ENCODE data around the gene RXYLT1. TPM values are rescaled to one million over a fixed set of nuclear protein-coding genes. Genes with fewer than 3 reads are reported as not detected.
A peak's percentile ranks its signal among the peaks of the same experiment; 100 is the strongest.
"Not testable (repeated sequence)": the region's sequence is repeated elsewhere in the genome, so short reads cannot be mapped to it uniquely, and the experiment has no call there.

The RXYLT1 gene, protein sequence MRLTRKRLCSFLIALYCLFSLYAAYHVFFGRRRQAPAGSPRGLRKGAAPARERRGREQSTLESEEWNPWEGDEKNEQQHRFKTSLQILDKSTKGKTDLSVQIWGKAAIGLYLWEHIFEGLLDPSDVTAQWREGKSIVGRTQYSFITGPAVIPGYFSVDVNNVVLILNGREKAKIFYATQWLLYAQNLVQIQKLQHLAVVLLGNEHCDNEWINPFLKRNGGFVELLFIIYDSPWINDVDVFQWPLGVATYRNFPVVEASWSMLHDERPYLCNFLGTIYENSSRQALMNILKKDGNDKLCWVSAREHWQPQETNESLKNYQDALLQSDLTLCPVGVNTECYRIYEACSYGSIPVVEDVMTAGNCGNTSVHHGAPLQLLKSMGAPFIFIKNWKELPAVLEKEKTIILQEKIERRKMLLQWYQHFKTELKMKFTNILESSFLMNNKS
- total RNA-seq = 10.8 TPM

DNA sequence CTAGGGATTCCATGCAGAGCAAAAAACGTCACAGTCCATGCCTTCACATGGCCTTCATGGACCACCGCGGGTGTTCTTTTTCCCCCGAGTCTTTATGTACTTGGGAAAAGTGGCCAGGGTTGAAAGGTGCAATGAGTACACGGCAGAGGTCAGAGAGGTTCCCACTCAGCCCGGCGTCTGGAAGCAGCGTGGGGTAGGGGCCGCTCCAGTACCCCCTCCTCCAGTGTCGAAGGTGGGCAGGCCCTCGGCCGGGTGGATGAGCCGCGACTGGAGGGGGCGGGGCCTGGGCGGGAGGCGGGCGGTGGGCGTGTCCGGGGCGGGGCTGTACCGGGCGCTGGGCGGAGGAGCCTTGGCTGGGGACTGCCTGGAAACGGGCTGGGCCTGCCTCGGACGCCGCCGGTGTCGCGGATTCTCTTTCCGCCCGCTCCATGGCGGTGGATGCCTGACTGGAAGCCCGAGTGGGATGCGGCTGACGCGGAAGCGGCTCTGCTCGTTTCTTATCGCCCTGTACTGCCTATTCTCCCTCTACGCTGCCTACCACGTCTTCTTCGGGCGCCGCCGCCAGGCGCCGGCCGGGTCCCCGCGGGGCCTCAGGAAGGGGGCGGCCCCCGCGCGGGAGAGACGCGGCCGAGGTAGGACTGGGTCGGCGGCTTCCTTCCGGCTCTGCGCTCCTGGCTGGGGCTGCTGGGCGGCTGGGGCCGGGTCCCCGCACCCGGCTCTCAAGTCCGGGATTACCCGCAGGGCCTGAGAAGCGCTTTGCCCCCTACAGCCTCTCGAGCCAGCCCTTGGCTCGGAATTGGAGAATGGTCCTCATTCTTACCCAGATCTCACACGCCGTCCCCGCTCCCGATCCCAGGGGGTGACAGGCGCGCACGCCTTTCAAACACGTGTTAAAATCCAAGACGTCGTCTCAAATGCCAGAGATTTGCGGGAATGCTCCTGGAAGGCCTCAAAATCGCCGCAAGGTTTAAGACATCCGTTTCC, at the start of gene RXYLT1:
Gene RXYLT1 (plus strand): TSS at position 412 of the 984 bp plus-strand sequence. CDS start 52 bp downstream, at position 464.
- ATAC-seq = peak; percentile 99

DNA sequence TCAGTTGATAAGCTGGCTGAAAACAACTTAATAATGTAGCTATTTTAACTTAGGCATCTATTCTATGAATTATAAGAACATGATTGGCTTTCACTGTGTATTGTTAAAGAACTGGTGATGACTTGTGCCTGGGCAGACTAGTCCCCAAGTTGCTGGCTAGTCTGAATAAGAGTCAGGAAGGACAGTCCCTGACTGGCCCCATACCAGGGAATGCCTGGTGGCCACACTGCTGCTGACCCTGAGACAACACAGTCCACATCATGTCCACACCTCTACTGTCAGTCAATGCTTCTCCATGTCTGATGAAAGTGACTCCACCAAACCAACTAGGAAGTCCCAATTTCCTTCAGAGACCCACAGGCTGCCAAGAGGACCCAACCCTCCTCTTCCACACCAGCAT, 46.9 kb upstream of the RXYLT1 start:
- not testable (repeated sequence) for ATAC-seq

DNA sequence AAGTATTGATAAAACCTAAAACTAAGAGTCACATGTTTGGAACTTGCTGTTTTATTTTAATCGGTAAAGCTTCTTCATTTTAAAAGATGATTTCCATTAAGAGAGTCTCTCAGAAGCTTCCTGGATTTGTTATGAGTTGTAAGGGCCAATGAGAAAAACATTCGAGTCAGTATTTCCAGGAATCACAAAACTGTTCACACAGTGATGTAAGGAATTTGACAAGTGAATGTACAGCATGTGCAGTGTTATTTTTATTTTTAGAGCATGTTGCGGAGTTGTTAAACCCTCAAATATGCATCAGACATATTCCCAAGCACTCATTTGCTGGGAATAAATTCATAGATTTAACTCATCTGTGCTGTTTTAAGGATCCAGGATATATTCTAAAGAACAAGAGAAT, 46.1 kb upstream of the RXYLT1 start:
- ATAC-seq = not testable (repeated sequence)

DNA sequence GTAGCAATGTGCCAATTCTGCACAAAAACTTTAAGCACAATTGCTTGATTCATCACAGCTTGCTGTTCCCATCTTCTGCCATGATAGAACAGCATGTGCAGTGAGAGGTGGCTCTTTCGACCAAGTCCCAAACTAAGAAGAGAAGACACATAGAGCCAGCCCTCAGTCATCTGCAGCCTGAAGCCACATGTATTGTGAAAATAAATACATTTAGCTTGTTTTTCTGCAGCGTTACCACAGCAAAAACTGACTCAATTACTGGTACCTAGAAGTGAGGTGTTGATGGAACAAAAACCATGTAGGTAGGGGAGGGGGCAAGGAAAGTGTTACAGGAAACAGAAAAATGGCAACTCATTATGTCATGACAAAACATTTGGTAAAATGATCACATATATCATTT, 39.2 kb upstream of the RXYLT1 start:
- not testable (repeated sequence) for ATAC-seq

DNA sequence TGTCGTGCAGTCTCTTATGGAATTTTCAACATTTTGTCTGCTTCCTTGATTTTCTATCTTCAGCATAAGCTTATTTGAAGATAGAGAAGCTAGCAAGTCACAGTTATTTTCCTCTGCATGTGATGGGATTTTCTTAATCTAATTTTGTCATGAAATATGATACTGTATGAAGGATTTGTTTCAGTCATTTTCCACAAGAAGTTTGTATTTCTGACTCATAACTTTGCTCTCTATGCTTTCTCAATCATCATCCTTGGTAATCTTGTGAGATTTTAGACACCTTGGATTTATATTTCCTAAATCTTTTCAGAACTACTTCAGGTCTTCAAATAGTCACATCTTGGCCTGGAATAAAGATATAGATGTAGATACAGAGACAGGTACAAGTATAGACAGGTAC, 38.3 kb upstream of the RXYLT1 start:
- ATAC-seq = not testable (repeated sequence)

DNA sequence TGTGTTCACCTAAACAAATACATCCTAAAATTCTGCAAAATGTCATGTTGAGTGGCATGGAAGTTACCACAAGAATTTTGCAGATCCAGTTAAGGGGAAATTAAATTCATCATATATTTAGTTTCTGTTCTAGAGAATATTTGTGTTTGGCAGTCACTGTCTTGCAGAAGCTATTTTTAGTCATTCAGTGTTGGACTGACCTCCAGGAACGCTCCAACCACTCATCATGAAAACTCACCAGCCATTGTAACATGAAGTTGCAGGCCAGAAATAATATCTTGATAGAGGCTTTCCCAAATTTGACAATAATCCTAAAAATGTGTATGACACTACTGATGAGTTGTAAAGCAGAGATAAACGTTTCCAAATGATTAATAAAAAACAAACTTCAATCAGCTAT, 35.6 kb upstream of the RXYLT1 start:
- not testable (repeated sequence) for ATAC-seq

DNA sequence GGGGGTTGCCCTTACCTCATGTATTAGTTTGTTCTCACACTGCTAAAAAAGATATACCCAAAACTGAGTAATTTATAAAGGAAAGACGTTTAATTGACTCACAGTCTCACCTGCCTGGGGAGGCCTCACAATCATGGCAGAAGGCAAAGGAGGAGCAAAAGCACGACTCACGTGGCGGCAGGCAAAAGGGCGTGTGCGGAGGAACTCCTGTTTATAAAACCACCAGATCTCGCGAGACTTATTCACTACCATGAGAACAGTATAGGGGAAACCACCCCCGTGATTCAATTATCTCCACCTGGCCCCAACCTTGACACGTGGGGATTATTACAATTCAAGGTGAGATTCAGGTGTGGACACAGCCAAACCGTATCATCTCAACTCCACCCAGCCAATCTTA, 33.2 kb upstream of the RXYLT1 start:
- not testable (repeated sequence) for ATAC-seq

DNA sequence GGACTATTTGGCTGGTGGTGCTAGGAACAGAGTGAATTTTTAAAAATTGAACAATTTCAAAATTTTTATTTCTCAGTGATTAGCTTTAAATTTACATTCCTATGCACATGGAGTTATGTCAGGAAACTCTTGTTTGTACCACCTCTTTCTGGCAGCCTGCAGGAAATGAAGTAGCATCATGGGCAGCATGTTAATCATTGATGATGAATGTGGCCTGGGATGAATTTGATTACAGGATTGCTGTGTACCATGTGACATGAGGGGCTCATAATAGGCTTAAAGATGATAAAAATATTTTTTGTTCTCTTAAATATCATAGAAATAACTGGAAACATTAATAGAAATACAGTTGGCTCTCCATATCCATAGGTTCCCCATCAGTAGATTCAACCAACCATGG, 32.6 kb upstream of the RXYLT1 start:
- not testable (repeated sequence) for ATAC-seq

DNA sequence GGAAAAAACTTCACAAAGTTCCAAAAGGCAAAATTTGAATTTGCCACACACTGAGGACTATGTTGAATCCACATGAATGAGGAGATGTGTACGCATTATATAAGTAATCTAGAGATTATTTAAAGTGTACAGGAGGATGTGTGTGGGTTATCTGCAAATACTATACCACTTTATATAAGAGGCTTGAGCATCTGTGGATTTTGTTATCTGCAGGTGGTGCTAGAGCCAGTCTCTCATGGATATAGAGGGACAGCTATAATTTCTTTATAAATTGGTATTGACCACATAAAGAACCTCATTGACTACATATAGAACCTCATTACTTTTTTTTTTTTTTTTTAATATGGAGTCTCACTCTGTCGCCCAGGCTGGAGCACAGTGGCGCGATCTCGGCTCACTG, 32.2 kb upstream of the RXYLT1 start:
- ATAC-seq = peak; percentile 10

DNA sequence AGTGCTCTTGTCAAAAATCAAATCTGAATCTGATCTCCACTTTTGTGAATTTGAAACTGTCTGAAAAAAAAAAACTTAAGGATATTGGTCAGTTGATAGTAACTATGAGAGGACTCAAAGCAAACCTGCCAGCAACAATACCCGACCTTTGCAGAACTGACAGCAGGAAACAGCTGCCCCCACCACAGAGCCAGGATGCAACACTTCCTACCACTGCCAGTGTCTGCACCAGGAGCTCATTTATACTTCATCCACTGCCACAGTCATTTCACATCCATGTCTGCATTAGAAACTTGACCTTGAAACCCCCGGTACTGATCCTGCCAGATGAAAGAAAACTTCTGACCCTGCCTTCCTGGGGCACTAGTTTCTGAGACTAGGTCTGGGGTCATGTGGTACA, 27.4 kb upstream of the RXYLT1 start:
- no peak for ATAC-seq

DNA sequence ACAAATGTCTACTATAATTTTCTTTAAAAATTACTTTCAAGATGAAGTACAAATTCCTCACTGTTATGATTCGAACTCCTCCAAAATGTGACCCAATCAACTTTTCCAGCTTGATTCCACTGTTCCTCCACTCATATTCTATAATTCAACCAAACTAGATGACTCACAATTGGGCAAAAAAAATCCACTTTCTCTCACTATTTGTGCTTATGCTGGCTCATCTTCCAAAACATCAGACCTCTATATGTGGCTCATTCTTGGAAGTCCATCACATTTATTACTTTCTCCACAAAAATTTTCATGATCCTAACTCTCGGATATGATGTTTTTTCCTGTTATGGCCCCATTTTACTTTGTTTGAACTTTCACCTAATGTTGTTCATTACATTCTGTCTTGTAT, 26.9 kb upstream of the RXYLT1 start:
- ATAC-seq = no peak

DNA sequence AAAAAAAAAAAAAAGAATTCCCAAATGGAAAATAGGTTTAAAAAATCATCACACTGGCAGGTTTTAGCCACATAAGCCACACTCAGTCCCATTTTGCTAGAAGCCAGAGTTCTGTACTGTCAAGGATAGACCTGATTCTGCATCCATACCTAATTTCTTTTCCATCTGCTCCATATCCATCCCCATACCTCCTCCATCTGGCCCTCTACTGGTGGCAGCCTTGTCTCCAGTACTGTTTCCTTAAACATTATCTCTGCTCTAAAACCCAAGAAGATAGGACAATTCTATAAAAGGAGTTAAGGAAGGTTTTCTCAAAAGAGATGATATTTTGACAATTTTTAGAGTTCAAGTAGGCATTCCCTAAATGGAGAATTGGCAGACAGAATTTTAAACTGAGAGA, 26.0 kb upstream of the RXYLT1 start:
- ATAC-seq = no peak

DNA sequence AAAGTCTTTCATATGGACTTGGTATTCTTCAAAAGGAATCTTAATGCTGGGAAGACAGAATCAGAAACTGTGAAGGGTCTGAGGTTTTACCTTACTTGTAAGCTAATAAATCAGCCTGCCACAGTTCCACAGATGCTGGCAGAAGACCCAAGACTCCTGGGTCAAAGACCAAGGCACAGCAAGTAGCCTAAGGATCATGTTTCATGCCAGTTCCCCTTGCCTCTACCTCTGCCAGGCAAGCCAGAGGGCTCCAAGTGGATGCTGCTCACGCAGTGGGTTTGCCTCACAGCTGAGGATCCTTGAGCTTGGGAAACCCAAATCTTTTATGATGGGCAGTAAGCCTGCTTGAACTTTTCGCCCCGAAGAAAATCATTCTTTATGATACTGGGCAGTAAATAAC, 15.2 kb upstream of the RXYLT1 start:
- no peak for ATAC-seq

DNA sequence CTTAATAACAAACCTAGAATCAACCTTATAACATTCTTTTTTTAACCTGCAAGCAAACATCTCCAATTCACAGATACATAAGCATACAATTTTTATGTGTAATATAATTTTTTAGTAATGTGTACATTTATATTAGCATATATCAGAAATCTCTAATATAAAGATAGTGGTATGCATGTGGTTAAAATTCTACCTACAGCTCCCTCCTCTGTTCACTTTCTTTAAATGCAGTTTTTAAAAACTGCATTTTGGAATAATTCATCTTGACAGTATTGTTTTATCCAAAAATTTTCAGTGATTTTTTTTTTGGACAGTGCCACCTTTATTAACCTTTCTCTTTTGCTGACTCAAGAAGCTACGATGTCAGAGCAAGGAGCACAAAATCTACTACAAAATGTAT, 13.2 kb upstream of the RXYLT1 start:
- ATAC-seq = no peak

DNA sequence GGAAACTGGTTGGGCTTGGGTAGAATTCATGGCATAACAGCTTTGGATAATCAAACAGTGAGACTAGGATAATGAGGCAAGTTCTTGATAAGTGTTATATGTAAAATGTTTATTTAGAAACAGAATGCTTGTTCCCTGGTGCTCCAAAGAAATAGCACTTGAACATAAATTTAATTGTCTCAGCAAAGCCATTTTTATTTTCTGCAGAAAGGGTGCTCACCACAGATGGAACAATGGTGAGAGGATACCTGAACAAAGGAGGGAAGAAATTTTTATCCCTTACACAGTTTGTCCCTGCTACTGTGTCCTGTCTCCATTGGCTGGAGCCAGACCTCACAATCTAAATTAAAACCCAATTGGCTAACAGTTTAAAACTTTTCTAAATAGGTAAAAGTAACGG, 9.3 kb upstream of the RXYLT1 start:
- ATAC-seq = no peak

DNA sequence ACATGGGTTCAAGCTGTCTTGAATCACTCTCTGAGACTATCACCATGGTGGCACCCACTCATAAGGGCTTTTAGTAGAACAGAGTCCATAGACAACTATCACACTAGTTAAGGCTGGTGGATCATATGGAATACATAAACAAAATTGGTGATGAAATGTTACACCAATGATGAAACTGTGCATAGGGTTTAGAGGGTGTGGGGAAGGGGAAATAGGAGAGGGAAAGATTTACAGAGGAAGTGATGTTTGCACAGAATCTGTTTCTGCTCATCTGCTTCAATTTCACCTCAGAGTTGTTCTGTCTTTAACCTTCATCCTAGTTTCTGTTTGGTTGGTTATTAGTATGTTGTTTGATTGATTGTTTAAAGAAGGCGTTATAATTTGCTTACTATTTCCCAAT, 2.4 kb upstream of the RXYLT1 start:
- no peak for ATAC-seq

DNA sequence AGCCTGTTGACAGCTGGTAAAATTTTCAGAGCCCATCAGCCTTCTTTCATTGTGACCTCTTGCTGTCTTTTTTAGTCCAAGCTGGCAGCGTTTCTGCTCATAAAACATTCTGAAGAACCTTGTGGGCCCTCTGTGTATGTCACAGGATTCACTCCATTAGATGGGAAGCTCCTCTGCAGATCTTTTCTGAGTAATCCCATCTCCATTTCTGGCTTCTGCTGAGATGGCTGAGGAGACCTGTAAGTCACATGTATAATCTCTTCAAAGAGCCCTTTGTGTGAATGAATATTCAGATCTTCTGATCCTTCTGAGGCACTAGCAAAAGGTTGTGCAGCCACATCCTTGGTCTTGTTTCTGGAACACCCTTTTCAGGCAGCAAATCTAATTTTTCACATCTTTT, 2.8 kb downstream of the RXYLT1 start:
- no peak for ATAC-seq

DNA sequence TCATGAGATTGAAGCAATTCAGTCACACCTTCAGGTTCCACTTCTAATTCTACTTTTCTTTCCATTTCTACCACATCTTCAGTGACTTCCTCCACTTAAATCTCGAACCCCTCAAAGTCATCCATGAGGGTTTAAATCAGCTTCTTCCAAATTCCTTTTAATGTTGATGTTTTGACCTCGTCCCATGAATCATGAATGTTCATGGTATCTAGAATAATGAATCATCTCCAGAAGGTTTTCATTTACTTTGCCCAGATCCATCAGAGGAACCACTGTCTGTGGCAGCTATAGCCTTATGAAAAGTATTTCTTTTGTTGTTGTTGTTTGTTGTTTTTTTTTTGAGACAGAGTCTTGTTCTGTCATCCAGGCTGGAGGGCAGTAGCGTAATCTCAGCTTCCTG, 7.6 kb downstream of the RXYLT1 start:
- no peak for ATAC-seq

DNA sequence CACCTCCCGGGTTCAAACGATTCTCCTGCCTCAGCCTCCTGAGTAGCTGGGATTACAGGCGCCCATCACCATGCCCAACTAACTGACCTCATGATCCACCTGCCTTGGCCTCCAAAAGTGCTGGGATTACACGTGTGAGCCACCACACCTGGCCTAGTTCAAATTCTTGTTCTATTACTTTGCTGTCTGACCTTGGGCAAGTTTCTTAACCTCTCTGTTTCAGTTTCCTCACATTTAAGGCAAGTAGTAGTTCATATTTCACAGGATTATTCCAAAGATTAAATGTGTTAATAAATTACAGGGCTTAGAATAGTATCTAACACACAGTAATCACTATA, 10.9 kb downstream of the RXYLT1 start:
- no peak for ATAC-seq

DNA sequence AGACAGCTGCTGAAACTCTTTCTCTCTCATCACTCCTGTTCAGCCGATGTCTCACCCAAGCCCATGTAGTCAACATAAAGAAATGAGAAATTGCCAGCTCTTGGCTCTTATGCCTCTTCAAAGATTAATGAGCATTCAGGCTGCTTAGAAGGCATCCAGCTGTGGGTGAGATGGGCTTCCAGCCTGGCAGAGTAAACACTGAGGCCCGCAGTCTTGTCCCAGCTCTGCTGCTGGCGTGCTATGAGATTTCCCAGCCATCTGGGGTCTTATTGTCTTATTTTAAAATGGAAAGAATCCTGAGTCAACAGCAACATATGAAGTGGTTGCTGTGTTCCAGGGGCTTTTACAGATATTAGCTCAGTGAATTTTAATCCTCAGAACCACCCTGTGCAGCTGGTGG, 12.6 kb downstream of the RXYLT1 start:
- no peak for ATAC-seq

DNA sequence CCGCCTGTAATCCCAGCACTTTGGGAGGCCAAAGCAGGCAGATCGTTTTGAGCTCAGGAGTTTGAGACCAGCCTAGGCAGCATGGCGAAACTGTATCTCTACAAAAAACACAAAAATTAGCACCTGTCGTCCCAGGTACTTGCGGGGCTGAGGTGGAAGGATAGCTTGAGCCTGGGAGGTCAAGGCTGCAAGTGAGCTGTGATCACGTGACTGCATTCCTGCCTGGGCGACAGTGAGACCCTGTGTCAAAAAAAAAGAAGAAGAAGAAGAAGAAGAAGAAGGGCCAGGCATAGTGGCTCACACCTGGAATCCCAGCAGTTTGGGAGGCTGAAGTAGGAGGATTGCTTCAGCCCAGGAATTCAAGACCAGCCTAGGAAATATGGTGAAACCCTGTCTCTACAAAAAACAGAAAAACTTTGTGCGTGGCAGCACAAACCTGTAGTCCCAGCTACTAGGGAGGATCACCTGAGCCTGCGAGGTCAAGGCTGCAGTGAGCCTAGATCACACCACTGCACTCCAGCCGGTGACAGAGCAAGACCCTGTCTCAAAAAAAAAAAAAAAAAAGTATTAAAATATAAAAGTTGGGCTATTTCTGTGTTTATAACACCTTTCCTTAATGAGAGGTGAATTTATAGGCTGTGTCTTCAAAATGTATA, 15.5 kb downstream of the RXYLT1 start:
- ATAC-seq = no peak

DNA sequence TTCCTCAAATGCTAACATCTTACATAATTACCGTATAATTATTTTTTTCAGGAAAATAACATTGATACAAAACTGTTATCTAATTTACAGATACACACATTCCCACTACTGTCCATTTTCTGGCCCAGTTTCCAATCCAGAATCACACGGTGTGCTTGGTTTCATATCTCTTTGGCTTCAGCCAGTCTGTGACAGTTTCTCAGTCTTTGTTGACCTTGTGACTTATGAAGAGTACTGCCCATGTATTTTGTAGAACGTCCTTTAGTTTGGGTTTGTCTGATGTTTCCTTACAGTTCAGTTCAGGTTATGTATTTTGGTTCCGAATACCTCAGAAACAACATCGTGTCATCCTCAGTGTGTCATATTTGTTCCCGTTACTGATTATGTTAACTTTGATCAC, 16.2 kb downstream of the RXYLT1 start:
- ATAC-seq = no peak

DNA sequence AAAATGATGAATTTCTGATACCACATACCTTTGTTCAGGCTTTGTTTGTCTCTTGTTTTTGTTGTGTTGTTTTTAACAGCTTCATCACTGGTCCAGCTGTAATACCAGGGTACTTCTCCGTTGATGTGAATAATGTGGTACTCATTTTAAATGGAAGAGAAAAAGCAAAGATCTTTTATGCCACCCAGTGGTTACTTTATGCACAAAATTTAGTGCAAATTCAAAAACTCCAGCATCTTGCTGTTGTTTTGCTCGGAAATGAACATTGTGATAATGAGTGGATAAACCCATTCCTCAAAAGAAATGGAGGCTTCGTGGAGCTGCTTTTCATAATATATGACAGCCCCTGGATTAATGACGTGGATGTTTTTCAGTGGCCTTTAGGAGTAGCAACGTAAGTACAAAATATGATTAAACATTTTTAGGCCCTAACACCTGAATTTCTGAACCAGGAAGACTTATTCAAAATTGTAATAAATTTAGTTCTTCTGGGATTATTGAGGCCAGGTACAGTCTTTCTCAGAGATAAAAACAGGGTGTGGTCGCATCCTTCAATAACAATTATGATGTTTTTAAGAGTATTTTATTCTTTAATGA, 22.4 kb downstream of the RXYLT1 start:
- ATAC-seq = no peak
